ENCODE results near the gene POU1F1.
"Not testable (repeated sequence)": the region's sequence is repeated elsewhere in the genome, so short reads cannot be mapped to it uniquely, and the experiment has no call there.

POU1F1 gene

DNA sequence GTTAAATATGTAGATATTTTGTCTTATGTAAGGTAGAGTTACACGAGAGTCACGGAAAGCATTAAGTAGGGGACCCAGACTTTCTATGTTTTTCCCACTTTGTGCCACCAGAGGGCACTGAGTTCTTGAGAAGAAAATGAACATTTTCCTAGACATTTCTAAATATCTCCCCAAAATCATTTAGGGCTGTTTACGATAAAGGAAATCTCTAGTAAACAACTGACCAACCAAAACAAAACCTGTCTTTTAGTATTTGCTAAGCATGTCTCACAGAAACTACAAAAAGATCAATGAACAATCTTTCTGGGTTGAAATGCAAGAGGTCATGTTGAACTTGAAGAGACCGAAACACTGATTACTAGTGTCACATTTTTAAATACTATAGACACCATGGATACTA lies 16.1 kb downstream of the POU1F1 start:
- Histone ChIP-seq H3K27me3 (ENCODE audit: control insufficient read depth in 2 of 2, insufficient read depth in 2 of 2, low read length in 2 of 2) (no peaks in the 10 kb centered on the region), H3K4me3 (ENCODE audit: low read length in 2 of 2) (no peak overlapping the region), H3K36me3 (ENCODE audit: control insufficient read depth in 2 of 2, insufficient read depth in 2 of 2, low read length in 2 of 2) (peaks cover under 1 to 4% of the 10 kb centered on the region in 2 donors), H3K9me3 (ENCODE audit: control insufficient read depth in 2 of 2, low read length in 2 of 2) (no peaks in the 10 kb centered on the region), H3K9ac (ENCODE audit: low read depth in 1 of 2, low read length in 2 of 2) (no peak overlapping the region), H3K4me1 (ENCODE audit: control insufficient read depth in 2 of 2, insufficient read depth in 2 of 2, low read length in 2 of 2) (no peaks in the 10 kb centered on the region), H3K27ac (ENCODE audit: low read depth in 2 of 2, low read length in 2 of 2) (no peak overlapping the region)

DNA sequence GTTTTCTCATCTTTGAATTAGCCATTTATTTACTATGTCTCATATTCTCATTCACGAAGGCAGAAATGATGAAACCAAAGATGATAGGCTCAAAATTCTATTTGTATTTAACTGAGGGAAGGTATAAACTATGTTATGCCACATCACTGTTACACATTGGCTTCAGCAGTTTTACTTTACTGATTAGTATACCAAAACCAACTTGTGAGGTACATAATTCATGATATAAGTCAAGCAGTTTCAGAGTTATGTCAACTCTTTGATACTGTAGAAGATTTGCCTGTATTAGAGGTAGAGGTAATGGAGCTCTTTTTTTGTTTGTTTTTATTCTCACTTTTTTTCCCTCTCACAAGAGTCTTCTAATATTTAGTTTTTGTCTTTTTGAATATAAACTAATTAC lies 26.4 kb downstream of the POU1F1 start:
- Histone ChIP-seq H3K4me1 (ENCODE audit: control insufficient read depth in 2 of 2, insufficient read depth in 2 of 2, low read length in 2 of 2) (no peaks in the 10 kb centered on the region), H3K4me3 (ENCODE audit: low read length in 2 of 2) (no peak overlapping the region), H3K27ac (ENCODE audit: low read depth in 2 of 2, low read length in 2 of 2) (no peak overlapping the region), H3K36me3 (ENCODE audit: control insufficient read depth in 2 of 2, insufficient read depth in 2 of 2, low read length in 2 of 2) (peaks cover 20 to 34% of the 10 kb centered on the region in 2 donors), H3K9ac (ENCODE audit: low read depth in 1 of 2, low read length in 2 of 2) (no peak overlapping the region), H3K9me3 (ENCODE audit: control insufficient read depth in 2 of 2, low read length in 2 of 2) (no peaks in the 10 kb centered on the region), H3K27me3 (ENCODE audit: control insufficient read depth in 2 of 2, insufficient read depth in 2 of 2, low read length in 2 of 2) (no peaks in the 10 kb centered on the region)

DNA sequence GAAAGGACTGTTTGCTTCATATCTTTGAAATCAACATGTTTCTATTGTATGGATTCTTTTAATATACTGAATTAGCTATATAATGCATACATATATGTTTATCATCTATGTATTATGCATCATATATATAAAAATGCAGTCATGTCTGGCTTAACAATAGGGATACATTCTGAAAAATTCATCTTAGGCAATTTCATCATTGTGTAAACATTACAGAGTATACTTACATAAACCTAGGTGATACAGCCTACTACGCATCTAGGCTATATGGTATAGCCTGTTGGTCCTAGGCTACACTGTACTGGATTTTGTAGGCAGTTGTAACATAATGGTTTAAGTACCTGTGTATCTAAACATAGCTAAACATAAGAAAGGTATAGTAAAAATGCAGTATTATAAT lies 27.6 kb downstream of the POU1F1 start:
- Histone ChIP-seq H3K36me3 (ENCODE audit: control insufficient read depth in 2 of 2, insufficient read depth in 2 of 2, low read length in 2 of 2) (peaks cover 16 to 27% of the 10 kb centered on the region in 2 donors), H3K27me3 (ENCODE audit: control insufficient read depth in 2 of 2, insufficient read depth in 2 of 2, low read length in 2 of 2) (no peaks in the 10 kb centered on the region), H3K27ac (ENCODE audit: low read depth in 2 of 2, low read length in 2 of 2) (no peak overlapping the region)

DNA sequence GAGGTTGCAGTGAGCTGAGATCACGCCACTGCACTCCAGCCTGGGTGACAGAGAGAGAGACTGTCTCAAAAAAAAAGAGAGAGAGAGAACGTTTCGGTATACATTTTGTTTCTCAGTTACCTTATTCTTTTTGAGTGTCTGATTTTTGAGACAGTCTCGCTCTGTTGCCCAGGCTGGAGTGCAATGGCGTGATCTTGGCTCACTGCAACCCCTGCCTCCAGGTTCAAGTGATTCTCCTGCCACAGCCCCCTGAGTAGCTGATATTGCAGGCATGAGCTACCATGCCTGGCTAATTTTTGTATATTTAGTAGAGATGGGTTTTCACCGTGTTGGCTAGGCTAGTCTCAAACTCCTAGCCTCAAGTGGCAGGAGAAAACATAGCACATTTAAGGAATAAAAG lies 28.2 kb downstream of the POU1F1 start:
- not testable (repeated sequence) for H3K27ac ChIP-seq (ENCODE audit: low read depth in 2 of 2, low read length in 2 of 2); H3K27me3 ChIP-seq (ENCODE audit: control insufficient read depth in 2 of 2, insufficient read depth in 2 of 2, low read length in 2 of 2); H3K4me1 ChIP-seq (ENCODE audit: control insufficient read depth in 2 of 2, insufficient read depth in 2 of 2, low read length in 2 of 2); H3K4me3 ChIP-seq (ENCODE audit: low read length in 2 of 2); H3K9me3 ChIP-seq (ENCODE audit: control insufficient read depth in 2 of 2, low read length in 2 of 2); H3K9ac ChIP-seq (ENCODE audit: low read depth in 1 of 2, low read length in 2 of 2)
- H3K36me3 ChIP-seq (ENCODE audit: control insufficient read depth in 2 of 2, insufficient read depth in 2 of 2, low read length in 2 of 2): peaks cover 14 to 22% of the 10 kb centered on the region in 2 donors

More for the DNA sequence above, 27.6 kb downstream of the POU1F1 start:
- Histone ChIP-seq H3K4me3 (ENCODE audit: low read length in 2 of 2) (no peak overlapping the region), H3K9me3 (ENCODE audit: control insufficient read depth in 2 of 2, low read length in 2 of 2) (no peaks in the 10 kb centered on the region), H3K4me1 (ENCODE audit: control insufficient read depth in 2 of 2, insufficient read depth in 2 of 2, low read length in 2 of 2) (no peaks in the 10 kb centered on the region), H3K9ac (ENCODE audit: low read depth in 1 of 2, low read length in 2 of 2) (no peak overlapping the region)

DNA sequence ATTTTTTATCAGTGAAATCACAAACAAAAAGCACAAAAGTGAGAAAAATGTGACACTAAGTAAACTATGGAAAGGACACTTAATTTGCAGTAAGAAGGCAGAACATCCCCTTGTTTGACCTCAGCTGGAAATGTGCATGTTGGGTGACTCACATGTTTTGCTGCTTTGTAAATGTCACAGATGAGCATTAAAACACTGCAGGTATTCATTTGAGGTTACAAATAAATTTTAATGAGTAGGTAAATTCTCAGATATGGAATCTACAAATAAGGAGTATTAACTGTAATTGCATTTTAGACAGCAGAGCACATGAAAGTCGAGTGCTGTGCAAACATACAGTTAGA lies 29.0 kb downstream of the POU1F1 start:
- no peak overlapping the region for H3K27ac ChIP-seq (ENCODE audit: low read depth in 2 of 2, low read length in 2 of 2)
- H3K36me3 ChIP-seq (ENCODE audit: control insufficient read depth in 2 of 2, insufficient read depth in 2 of 2, low read length in 2 of 2): peaks cover 14 to 20% of the 10 kb centered on the region in 2 donors
- H3K9me3 ChIP-seq (ENCODE audit: control insufficient read depth in 2 of 2, low read length in 2 of 2): no peaks in the 10 kb centered on the region
- H3K4me1 ChIP-seq (ENCODE audit: control insufficient read depth in 2 of 2, insufficient read depth in 2 of 2, low read length in 2 of 2): no peaks in the 10 kb centered on the region
- no peak overlapping the region for H3K4me3 ChIP-seq (ENCODE audit: low read length in 2 of 2)
- H3K9ac ChIP-seq (ENCODE audit: low read depth in 1 of 2, low read length in 2 of 2): no peak overlapping the region
- H3K27me3 ChIP-seq (ENCODE audit: control insufficient read depth in 2 of 2, insufficient read depth in 2 of 2, low read length in 2 of 2): no peaks in the 10 kb centered on the region

DNA sequence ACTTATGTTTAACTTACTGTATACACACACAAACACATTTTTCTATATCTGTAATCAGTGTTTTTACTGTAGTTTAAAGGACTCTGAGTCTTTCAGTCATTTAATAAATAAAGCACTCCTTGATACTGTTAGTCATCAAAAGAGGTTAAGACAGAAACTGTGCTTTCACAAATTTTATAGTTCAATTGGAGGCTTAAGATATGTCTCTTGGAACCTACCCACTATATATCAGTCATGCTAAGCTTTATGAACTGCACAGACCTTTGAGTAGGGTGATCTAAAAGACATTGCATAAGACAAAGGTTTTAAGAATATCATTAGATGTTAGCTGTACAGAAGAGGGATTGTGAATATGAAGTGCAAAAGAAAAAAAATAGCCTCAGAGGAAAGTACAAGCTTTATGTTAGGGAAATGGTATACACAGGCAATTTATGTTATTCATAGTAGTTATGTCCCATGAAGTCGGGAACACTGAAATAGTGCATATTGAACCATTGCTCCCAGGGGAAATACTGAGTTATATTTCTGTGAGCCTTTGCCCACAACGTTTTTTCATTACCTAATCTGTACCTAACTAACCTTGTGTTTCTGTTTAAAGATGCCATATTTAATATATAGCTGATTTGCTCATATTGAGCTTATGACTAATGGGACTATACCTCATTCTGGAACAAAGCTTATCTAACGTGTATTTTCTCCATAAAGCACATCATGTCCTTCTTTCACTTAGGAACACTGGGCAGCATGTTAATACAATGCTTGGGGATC lies 29.5 kb downstream of the POU1F1 start:
- H3K27me3 ChIP-seq (ENCODE audit: control insufficient read depth in 2 of 2, insufficient read depth in 2 of 2, low read length in 2 of 2): no peaks in the 10 kb centered on the region
- H3K27ac ChIP-seq (ENCODE audit: low read depth in 2 of 2, low read length in 2 of 2): no peak overlapping the region
- H3K4me3 ChIP-seq (ENCODE audit: low read length in 2 of 2): no peak overlapping the region
- no peaks in the 10 kb centered on the region for H3K9me3 ChIP-seq (ENCODE audit: control insufficient read depth in 2 of 2, low read length in 2 of 2)
- H3K9ac ChIP-seq (ENCODE audit: low read depth in 1 of 2, low read length in 2 of 2): no peak overlapping the region
- no peaks in the 10 kb centered on the region for H3K4me1 ChIP-seq (ENCODE audit: control insufficient read depth in 2 of 2, insufficient read depth in 2 of 2, low read length in 2 of 2)
- H3K36me3 ChIP-seq (ENCODE audit: control insufficient read depth in 2 of 2, insufficient read depth in 2 of 2, low read length in 2 of 2): peaks cover 11 to 20% of the 10 kb centered on the region in 2 donors

DNA sequence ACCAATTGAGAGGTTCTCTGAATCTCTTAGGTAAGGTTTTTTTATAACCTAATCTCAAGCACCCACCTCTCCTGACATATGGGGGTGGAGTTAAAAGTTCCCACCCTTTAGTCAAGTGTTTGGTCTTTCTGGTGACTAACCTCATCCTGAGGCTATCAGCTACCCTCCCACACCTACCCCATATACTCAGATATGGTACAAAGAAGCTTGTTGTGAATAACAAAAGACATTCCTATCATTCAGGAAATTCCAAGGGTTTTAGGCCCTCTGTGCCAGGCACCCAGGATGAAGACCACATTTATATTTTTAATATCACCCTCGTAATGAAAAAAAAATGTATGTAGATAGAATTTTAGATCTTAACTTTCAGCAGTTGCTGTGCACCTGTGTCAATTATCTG lies 40.3 kb downstream of the POU1F1 start:
- no peaks in the 10 kb centered on the region for H3K4me1 ChIP-seq (ENCODE audit: control insufficient read depth in 2 of 2, insufficient read depth in 2 of 2, low read length in 2 of 2)
- H3K9ac ChIP-seq (ENCODE audit: low read depth in 1 of 2, low read length in 2 of 2): no peak overlapping the region
- H3K36me3 ChIP-seq (ENCODE audit: control insufficient read depth in 2 of 2, insufficient read depth in 2 of 2, low read length in 2 of 2): peaks cover 0 to 6% of the 10 kb centered on the region in 2 donors
- H3K9me3 ChIP-seq (ENCODE audit: control insufficient read depth in 2 of 2, low read length in 2 of 2): no peaks in the 10 kb centered on the region
- H3K27ac ChIP-seq (ENCODE audit: low read depth in 2 of 2, low read length in 2 of 2): no peak overlapping the region
- H3K4me3 ChIP-seq (ENCODE audit: low read length in 2 of 2): no peak overlapping the region
- no peaks in the 10 kb centered on the region for H3K27me3 ChIP-seq (ENCODE audit: control insufficient read depth in 2 of 2, insufficient read depth in 2 of 2, low read length in 2 of 2)

DNA sequence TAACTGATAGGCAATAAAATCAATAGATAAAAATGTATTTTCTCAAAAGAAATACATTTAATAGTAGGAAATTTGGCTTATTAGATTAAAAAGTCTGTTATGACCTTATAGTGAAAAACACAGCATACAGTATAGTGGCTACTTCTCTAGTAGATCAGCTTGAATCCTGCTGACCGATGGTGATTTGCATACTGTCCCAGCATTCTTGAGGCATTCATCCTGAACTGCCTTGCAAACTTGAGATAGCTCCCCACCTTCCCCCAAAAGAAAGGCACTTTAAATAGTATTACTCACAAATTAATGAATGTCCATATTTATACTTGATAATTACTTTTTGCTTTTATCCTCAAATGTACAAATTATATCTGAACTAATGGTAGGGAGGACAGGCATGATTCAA lies 42.6 kb downstream of the POU1F1 start:
- H3K9me3 ChIP-seq (ENCODE audit: control insufficient read depth in 2 of 2, low read length in 2 of 2): no peaks in the 10 kb centered on the region
- H3K36me3 ChIP-seq (ENCODE audit: control insufficient read depth in 2 of 2, insufficient read depth in 2 of 2, low read length in 2 of 2): peaks cover 0 to 6% of the 10 kb centered on the region in 2 donors
- peaks cover under 1 to 2% of the 10 kb centered on the region in 2 donors for H3K4me1 ChIP-seq (ENCODE audit: control insufficient read depth in 2 of 2, insufficient read depth in 2 of 2, low read length in 2 of 2)
- H3K4me3 ChIP-seq (ENCODE audit: low read length in 2 of 2): no peak overlapping the region
- H3K27me3 ChIP-seq (ENCODE audit: control insufficient read depth in 2 of 2, insufficient read depth in 2 of 2, low read length in 2 of 2): no peaks in the 10 kb centered on the region
- no peak overlapping the region for H3K27ac ChIP-seq (ENCODE audit: low read depth in 2 of 2, low read length in 2 of 2)
- no peak overlapping the region for H3K9ac ChIP-seq (ENCODE audit: low read depth in 1 of 2, low read length in 2 of 2)

DNA sequence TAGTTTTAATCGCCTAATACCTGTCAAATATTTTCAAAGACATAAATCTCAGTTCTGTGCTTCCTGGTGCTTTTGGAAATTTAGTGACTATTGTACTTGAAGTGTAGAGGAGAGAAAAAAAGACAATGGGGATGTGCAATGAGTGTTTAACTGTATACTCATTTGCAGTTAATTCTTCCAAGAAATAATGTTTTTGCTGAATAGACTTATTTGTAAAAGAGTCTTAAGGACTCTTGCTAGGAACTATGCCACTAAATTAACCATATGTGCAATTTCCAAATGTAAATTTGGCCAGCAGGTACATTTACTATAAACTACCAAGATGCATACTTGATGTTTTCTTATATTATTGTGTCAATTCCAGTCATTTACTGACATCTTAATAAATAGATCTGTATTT lies 47.3 kb downstream of the POU1F1 start:
- no peak overlapping the region for H3K9ac ChIP-seq (ENCODE audit: low read depth in 1 of 2, low read length in 2 of 2)
- H3K36me3 ChIP-seq (ENCODE audit: control insufficient read depth in 2 of 2, insufficient read depth in 2 of 2, low read length in 2 of 2): no peaks in the 10 kb centered on the region
- H3K9me3 ChIP-seq (ENCODE audit: control insufficient read depth in 2 of 2, low read length in 2 of 2): no peaks in the 10 kb centered on the region
- no peak overlapping the region for H3K27ac ChIP-seq (ENCODE audit: low read depth in 2 of 2, low read length in 2 of 2)
- H3K4me1 ChIP-seq (ENCODE audit: control insufficient read depth in 2 of 2, insufficient read depth in 2 of 2, low read length in 2 of 2): peaks cover 9 to 12% of the 10 kb centered on the region in 2 donors
- H3K27me3 ChIP-seq (ENCODE audit: control insufficient read depth in 2 of 2, insufficient read depth in 2 of 2, low read length in 2 of 2): no peaks in the 10 kb centered on the region
- peak overlapping the region in 1 of 2 donors; percentile 96 for H3K4me3 ChIP-seq (ENCODE audit: low read length in 2 of 2)

DNA sequence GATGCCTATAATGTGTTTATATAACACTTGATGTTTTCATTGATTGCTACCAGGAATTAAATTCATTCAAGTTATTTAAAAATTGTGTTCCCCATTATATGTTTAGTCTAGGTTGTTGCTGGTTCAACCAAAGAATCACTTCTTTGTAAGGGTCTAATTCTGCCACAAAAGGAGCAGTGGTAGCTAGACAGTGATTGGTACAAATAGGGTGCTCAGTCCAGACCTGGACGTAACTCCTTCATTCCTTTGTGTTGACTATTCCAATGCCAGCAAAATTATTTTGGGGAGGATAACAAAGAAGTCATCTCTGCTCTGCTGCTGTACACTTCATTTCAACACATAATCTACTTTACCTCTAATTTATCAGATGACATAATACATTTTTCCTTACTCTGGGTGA lies 48.1 kb downstream of the POU1F1 start:
- Histone ChIP-seq H3K4me1 (ENCODE audit: control insufficient read depth in 2 of 2, insufficient read depth in 2 of 2, low read length in 2 of 2) (peaks cover 9 to 12% of the 10 kb centered on the region in 2 donors), H3K27me3 (ENCODE audit: control insufficient read depth in 2 of 2, insufficient read depth in 2 of 2, low read length in 2 of 2) (no peaks in the 10 kb centered on the region), H3K9me3 (ENCODE audit: control insufficient read depth in 2 of 2, low read length in 2 of 2) (no peaks in the 10 kb centered on the region), H3K4me3 (ENCODE audit: low read length in 2 of 2) (peak overlapping the region; percentile 96 to 97), H3K36me3 (ENCODE audit: control insufficient read depth in 2 of 2, insufficient read depth in 2 of 2, low read length in 2 of 2) (no peaks in the 10 kb centered on the region), H3K9ac (ENCODE audit: low read depth in 1 of 2, low read length in 2 of 2) (peak overlapping the region in 1 of 2 donors; percentile 97), H3K27ac (ENCODE audit: low read depth in 2 of 2, low read length in 2 of 2) (no peak overlapping the region)

All from mucosa of rectum (tissue), 2 donors.